ENCODE data around the gene HEXIM1. TPM values are rescaled to one million over a fixed set of nuclear protein-coding genes. Genes with fewer than 3 reads are reported as not detected.
A peak's percentile ranks its signal among the peaks of the same experiment; 100 is the strongest.

The HEXIM1 gene
- total RNA-seq, 6 experiments from 2014 or later: 14.0 to 27.1 (median 19.6) TPM

- peaks cover 0 to 52% (median 12%) of the 10 kb centered on the region in 4 donors for H3K4me1 ChIP-seq
- peak overlapping the region; percentile 28 to 47 (median 37) for H3K4me3 ChIP-seq
- WGBS (ENCODE audit: insufficient coverage, low coverage, low lambda C conversion rate, missing lambda C conversion rate): 0% methylated on average over 1 of the region's 9 CpGs
- peak in 1 of 3 donors; percentile 61 for DNase-seq
- TF ChIP-seq, protein P1, sequence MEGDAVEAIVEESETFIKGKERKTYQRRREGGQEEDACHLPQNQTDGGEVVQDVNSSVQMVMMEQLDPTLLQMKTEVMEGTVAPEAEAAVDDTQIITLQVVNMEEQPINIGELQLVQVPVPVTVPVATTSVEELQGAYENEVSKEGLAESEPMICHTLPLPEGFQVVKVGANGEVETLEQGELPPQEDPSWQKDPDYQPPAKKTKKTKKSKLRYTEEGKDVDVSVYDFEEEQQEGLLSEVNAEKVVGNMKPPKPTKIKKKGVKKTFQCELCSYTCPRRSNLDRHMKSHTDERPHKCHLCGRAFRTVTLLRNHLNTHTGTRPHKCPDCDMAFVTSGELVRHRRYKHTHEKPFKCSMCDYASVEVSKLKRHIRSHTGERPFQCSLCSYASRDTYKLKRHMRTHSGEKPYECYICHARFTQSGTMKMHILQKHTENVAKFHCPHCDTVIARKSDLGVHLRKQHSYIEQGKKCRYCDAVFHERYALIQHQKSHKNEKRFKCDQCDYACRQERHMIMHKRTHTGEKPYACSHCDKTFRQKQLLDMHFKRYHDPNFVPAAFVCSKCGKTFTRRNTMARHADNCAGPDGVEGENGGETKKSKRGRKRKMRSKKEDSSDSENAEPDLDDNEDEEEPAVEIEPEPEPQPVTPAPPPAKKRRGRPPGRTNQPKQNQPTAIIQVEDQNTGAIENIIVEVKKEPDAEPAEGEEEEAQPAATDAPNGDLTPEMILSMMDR (IDR thresholded peaks at IDR 0.05): no peak
- no peak for TF ChIP-seq POLR2A (IDR thresholded peaks at IDR 0.05)
- no peaks in the 10 kb centered on the region for H3K27me3 ChIP-seq
- peak overlapping the region; percentile 2 to 81 (median 17) for H3K27ac ChIP-seq
- ATAC-seq: no peak
- H3K36me3 ChIP-seq: no peaks in the 10 kb centered on the region
- intact Hi-C loops (cut with DNase I): loop anchor here in 1 of 2 donors (5.0 kb wide), 1 partner anchor 35 kb away; no protein-coding TSS in a partner anchor
- no peaks in the 10 kb centered on the region for H3K9me3 ChIP-seq
Observed at GRCh38 chr17:45162025-45162687, 13.9 kb downstream of the HEXIM1 start.

DNA sequence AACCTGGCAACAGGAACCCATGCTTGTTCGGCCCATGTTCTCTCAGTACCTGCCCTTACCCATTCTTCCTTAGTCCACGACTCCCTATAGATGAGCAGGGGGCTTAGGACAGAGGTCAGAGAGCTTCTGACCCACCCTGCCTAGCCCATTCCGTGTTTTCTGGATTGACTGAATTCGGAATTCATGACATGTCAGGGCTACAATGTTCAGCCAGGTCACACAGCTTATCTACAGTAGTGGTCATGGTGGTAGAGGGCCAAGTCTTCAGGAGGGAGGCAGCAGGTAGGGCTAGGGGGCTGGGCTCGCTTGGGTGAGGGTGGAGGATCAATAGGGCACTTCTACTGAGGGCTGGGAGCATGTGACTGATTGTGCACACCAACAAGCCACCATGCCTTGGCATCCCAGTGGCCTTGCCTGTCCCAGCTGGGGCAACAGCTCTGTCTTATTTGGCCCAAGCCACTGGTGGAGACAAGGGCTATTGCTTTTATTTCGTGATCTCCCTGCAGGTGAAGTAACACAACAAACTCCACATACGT, 16.5 kb downstream of the HEXIM1 start:
- H3K4me3 ChIP-seq: no peak overlapping the region
- H3K27ac ChIP-seq: peak overlapping the region in 1 of 3 donors; percentile 40
- DNase-seq (peak in 1 of 3 donors; percentile 77), ATAC-seq (peak in 1 of 4 donors; percentile 7)
- 60% methylated on average over 4 of the region's 7 CpGs for WGBS (ENCODE audit: insufficient coverage, low coverage, low lambda C conversion rate, missing lambda C conversion rate)
- peaks cover 0 to 3% (median 0%) of the 10 kb centered on the region in 4 donors for H3K36me3 ChIP-seq
- peaks cover 0 to 34% (median 9%) of the 10 kb centered on the region in 4 donors for H3K4me1 ChIP-seq
- no peak for TF ChIP-seq POLR2A (IDR thresholded peaks at IDR 0.05)
- TF ChIP-seq, protein P1 (IDR thresholded peaks at IDR 0.05): no peak
- H3K27me3 ChIP-seq: no peaks in the 10 kb centered on the region
- H3K9me3 ChIP-seq: no peaks in the 10 kb centered on the region
- intact Hi-C loops (cut with DNase I): loop anchor here in 1 of 2 donors (5.0 kb wide), 1 partner anchor 32 kb away; no protein-coding TSS in a partner anchor

- Histone ChIP-seq H3K27ac (no peak overlapping the region), H3K36me3 (peaks cover 0 to 3% (median 0%) of the 10 kb centered on the region in 4 donors), H3K4me3 (no peak overlapping the region), H3K27me3 (no peaks in the 10 kb centered on the region), H3K4me1 (peaks cover 0 to 35% (median 9%) of the 10 kb centered on the region in 4 donors), H3K9me3 (no peaks in the 10 kb centered on the region)
- DNase-seq: no peak
- 92% methylated on average over 14 of the region's 43 CpGs for WGBS (ENCODE audit: insufficient coverage, low coverage, low lambda C conversion rate, missing lambda C conversion rate)
- intact Hi-C loops (cut with DNase I): no loop called here
- no peak for ATAC-seq
- no peak for TF ChIP-seq POLR2A (IDR thresholded peaks at IDR 0.05)
- TF ChIP-seq, protein P1 (IDR thresholded peaks at IDR 0.05): no peak
Observed at GRCh38 chr17:45168991-45169752, 20.9 kb downstream of the HEXIM1 start.

GRCh38 chr17:45170280-45170930, 22.1 kb downstream of the HEXIM1 start:
- Histone ChIP-seq H3K27me3 (no peaks in the 10 kb centered on the region), H3K4me3 (no peak overlapping the region)

More at GRCh38 chr17:45170280-45170930, 22.1 kb downstream of the HEXIM1 start:
- intact Hi-C loops (cut with DNase I): no loop called here
- peaks cover 0 to 30% (median 9%) of the 10 kb centered on the region in 4 donors for H3K4me1 ChIP-seq
- ATAC-seq: no peak
- peaks cover 0 to 3% (median 0%) of the 10 kb centered on the region in 4 donors for H3K36me3 ChIP-seq
- DNase-seq: no peak
- peak overlapping the region in 2 of 3 donors; percentile 75 to 92 for H3K27ac ChIP-seq
- no peaks in the 10 kb centered on the region for H3K9me3 ChIP-seq
- 95% methylated on average over 4 of the region's 12 CpGs for WGBS (ENCODE audit: insufficient coverage, low coverage, low lambda C conversion rate, missing lambda C conversion rate)
- TF ChIP-seq, protein P1 (IDR thresholded peaks at IDR 0.05): no peak
- TF ChIP-seq POLR2A (IDR thresholded peaks at IDR 0.05): no peak
